GM19099 (cell line): Measurements from ENCODE around the gene TTC19.

ENCODE experiments used
- POLR2A ChIP-seq: IDR thresholded peaks from 3 replicates; pipeline ENCODE4 v1.6.1; 2011; ENCODE audit warnings: low read depth; ENCODE audit not compliant: insufficient read length; ENCODE audit errors: extremely low read depth

TTC19 gene

GRCh38 chr17:15969463-15969862 lies 30.2 kb upstream of the TTC19 start:
- no peak for TF ChIP-seq POLR2A

DNA sequence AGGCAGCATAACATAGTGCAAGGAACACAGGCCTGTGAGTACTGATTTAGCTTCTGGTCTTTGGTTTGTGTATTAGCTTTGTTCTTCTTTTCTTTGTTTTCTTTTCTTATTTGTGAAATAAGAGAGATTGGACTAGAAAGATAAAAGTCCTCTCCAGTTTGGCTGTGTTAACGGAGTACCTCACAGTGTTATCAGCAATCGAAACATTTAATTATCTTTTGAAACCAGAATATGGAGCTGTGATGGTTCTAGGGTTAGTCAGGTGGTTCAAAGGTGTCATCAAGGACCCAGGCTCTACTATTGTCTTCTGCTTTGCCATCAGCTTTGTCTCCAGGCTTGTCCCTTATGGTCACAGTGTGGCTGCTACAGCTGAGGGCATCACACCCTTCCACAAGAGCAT lies 29.1 kb upstream of the TTC19 start:
- no peak for TF ChIP-seq POLR2A

GRCh38 chr17:15971098-15971678 lies 28.4 kb upstream of the TTC19 start:
- TF ChIP-seq POLR2A, result no peak

DNA sequence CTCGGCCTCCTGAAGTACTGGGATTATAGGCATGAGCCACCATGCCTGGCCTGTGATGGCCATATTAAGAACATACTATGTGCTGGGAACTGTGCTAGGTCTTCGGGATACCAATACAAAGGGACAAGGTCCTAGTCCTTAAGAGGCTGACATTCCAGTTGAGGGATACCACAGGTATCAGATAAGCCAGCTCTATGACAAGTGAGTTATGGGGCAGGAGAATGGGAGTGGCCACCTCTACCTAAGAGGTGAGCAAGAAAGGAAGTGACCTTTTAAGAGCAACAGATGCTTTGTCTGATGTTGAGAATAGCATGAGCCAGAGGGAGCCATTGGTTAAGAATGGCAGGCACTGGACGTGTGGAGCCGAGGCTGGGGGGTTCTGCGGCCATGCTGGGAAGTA lies 27.7 kb upstream of the TTC19 start:
- no peak for TF ChIP-seq POLR2A

GRCh38 chr17:15972497-15972951 lies 27.1 kb upstream of the TTC19 start:
- no peak for TF ChIP-seq POLR2A

- TF ChIP-seq POLR2A, result no peak
These were observed 26.6 kb upstream of the TTC19 start for GRCh38 chr17:15973016-15973415.

GRCh38 chr17:15973834-15974233 lies 25.8 kb upstream of the TTC19 start:
- no peak for TF ChIP-seq POLR2A

GRCh38 chr17:15977894-15978293 lies 21.7 kb upstream of the TTC19 start:
- no peak for TF ChIP-seq POLR2A

DNA sequence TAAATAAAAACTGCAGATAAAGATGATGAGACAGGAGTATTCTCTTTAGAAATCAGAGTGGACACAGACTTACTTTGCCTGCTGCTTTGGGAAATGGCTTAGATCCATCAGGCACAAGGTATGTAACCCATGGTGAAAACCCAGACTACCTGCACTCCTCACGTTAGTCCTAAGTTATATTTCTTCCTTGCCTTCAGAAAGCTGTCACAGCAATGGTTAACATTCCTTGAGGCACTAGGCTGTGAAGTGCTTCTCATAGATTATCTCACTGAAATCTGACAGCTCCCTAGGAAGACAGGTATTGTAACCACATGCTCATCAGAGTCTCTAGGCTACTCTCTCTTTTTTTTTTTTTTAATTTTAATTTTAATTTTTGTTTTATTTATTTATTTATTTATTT lies 21.0 kb upstream of the TTC19 start:
- no peak for TF ChIP-seq POLR2A

DNA sequence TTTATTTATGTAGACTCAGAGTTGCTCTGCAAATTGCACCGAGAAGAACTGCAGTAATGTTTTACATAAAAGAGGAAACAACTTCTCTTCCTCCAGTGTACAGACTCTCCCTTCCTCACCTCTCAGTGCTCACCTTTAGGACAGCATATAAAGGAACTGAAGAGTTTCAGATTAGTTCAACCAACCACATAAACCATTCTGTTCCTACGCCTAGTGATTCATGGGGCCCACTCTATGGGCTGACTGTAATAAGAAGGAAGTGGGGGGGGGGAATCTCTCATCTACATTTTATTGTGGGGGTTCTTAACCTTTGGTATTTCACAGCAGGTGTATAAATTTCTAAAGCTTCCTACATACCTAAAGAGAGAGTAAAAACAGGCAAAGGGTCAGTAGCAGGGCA lies 18.4 kb upstream of the TTC19 start:
- no peak for TF ChIP-seq POLR2A

- no peak for TF ChIP-seq POLR2A
These were observed 17.7 kb upstream of the TTC19 start for GRCh38 chr17:15981646-15982580.

- no peak for TF ChIP-seq POLR2A
These were observed 3.3 kb upstream of the TTC19 start for GRCh38 chr17:15996322-15996721.

DNA sequence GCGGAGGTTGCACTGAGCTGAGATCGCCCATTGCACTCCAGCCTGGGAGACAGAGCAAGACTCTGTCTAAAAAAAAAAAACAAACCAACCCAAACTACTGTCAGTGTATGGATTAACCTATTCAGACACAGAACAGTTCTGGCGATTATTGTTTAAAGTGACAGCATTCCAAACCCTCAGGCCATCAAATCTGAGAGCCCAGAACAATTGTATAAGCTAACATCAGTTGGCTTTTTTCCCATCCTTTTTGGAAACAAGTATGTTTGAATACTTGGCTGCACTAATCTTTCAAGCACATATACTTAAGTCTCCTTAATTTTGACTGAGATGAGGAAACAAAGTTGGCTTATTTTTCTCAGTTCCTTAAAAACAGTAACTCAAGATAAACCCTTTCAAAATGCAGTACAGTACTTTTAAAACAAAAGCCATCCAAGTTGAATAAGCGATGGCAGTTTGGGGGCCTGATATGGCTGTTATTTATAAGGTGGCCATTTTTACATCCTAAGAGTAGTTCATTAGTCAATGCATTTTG lies 1.5 kb upstream of the TTC19 start:
- no peak for TF ChIP-seq POLR2A

GRCh38 chr17:15999974-16000827 lies 577 bp downstream of the TTC19 start:
- no peak for TF ChIP-seq POLR2A
